IMR-90 (cell line): ENCODE measurements around the gene FOXL1. TPM values are rescaled to one million over a fixed set of nuclear protein-coding genes. Genes with fewer than 3 reads are reported as not detected.

Source experiments
- ATAC-seq: fragments of 200-7000 bp; cut with Tn5 transposase; 2 replicates; pipeline ENCODE4 v1.9.1; 2020; ENCODE audit warnings: low read depth, mild to moderate bottlenecking, moderate library complexity
- BruUV-seq: library from RNA; stranded (reverse); fragments of 400-500 nt; replicated peaks from 2 replicates; lab custom pipeline; 2021; lab: Mats Ljungman, UMichigan
- CTCF ChIA-PET: fragments of 300-600 bp; formaldehyde crosslinking; extraction: SDS; loops from one replicate; lab custom pipeline; 2021; ENCODE audit warnings: antibody characterized with exemption; lab: Yijun Ruan, JAX
- POLR2A ChIA-PET: fragments of 300-600 bp; sonication (Branson Sonifier 250); formaldehyde crosslinking; loops from one replicate; lab custom pipeline; 2022; ENCODE audit warnings: antibody characterized with exemption; ENCODE audit not compliant: unreplicated experiment; lab: Charles Lee
- DNase-seq: peaks from one replicate; pipeline ENCODE4 v3.0.0; 2013
- H2AFZ ChIP-seq: replicated peaks from 2 replicates; pipeline ENCODE3; 2013; ENCODE audit warnings: low read length, mild to moderate bottlenecking; ENCODE audit not compliant: poor library complexity
- H2AK5ac ChIP-seq: 2 replicates; pipeline ENCODE4 v1.6.1; 2013; ENCODE audit warnings: low read depth, low read length, inconsistent platforms
- H2AK9ac ChIP-seq: replicated peaks from 2 replicates; pipeline ENCODE3; 2013; ENCODE audit warnings: mild to moderate bottlenecking, low read depth, low read length, moderate library complexity; ENCODE audit not compliant: poor library complexity
- H2BK120ac ChIP-seq: 2 replicates; pipeline ENCODE4 v1.6.1; 2013; ENCODE audit warnings: low read depth, low read length, inconsistent platforms
- H2BK15ac ChIP-seq: 3 replicates; pipeline ENCODE4 v1.6.1; 2013; ENCODE audit warnings: low read depth, low read length, inconsistent platforms
- H2BK20ac ChIP-seq: 2 replicates; pipeline ENCODE4 v1.6.1; 2013; ENCODE audit warnings: low read depth, mild to moderate bottlenecking, inconsistent platforms, low read length, moderate library complexity
- H2BK5ac ChIP-seq: 2 replicates; pipeline ENCODE4 v1.6.1; 2013; ENCODE audit warnings: mild to moderate bottlenecking, low read depth, low read length, inconsistent platforms; ENCODE audit not compliant: poor library complexity, severe bottlenecking
- H3K14ac ChIP-seq: replicated peaks from 2 replicates; pipeline ENCODE4 v1.6.1; 2013; ENCODE audit warnings: low read depth, low read length, inconsistent platforms
- H3K18ac ChIP-seq: 2 replicates; pipeline ENCODE4 v1.6.1; 2013; ENCODE audit warnings: low read depth, low read length, control low read depth
- H3K23ac ChIP-seq: 2 replicates; pipeline ENCODE4 v1.6.1; 2013; ENCODE audit warnings: low read depth, low read length, inconsistent platforms
- H3K27ac ChIP-seq: 2 replicates; pipeline ENCODE4 v1.5.1; 2013; ENCODE audit warnings: mild to moderate bottlenecking, control low read depth, low read length; ENCODE audit not compliant: insufficient read depth
- H3K27me3 ChIP-seq: 2 replicates; pipeline ENCODE4 v1.6.1; 2013; ENCODE audit warnings: low read length; ENCODE audit not compliant: control insufficient read depth, insufficient read depth
- H3K36me3 ChIP-seq: 2 replicates; pipeline ENCODE4 v1.6.1; 2013; ENCODE audit warnings: low read length, mixed read lengths; ENCODE audit not compliant: control insufficient read depth, insufficient read depth
- H3K4ac ChIP-seq: 2 replicates; pipeline ENCODE4 v1.6.1; 2013; ENCODE audit warnings: low read depth, low read length, inconsistent platforms
- H3K4me1 ChIP-seq: 2 replicates; pipeline ENCODE4 v1.6.1; 2013; ENCODE audit warnings: low read length, mixed read lengths; ENCODE audit not compliant: control insufficient read depth, insufficient read depth
- H3K4me2 ChIP-seq: 2 replicates; pipeline ENCODE4 v1.6.1; 2013; ENCODE audit warnings: low read depth, mild to moderate bottlenecking, control low read depth, low read length, moderate library complexity
- H3K4me3 ChIP-seq: 2 replicates; pipeline ENCODE4 v1.5.1; 2013; ENCODE audit warnings: low read depth, mild to moderate bottlenecking, control low read depth, low read length, moderate library complexity; ENCODE audit not compliant: insufficient read depth
- H3K56ac ChIP-seq: 2 replicates; pipeline ENCODE4 v1.6.1; 2013; ENCODE audit warnings: low read length, inconsistent platforms; ENCODE audit not compliant: insufficient read depth; ENCODE audit errors: extremely low read depth
- H3K79me1 ChIP-seq, 2 experiments: 2 replicates each; pipeline ENCODE4 v1.6.1; 2013; ENCODE audit warnings: low read length in 2 of 2, inconsistent platforms in 1 of 2, low read depth in 1 of 2
- H3K9ac ChIP-seq: 2 replicates; pipeline ENCODE4 v1.6.1; 2013; ENCODE audit warnings: low read depth, low read length, control low read depth
- H3K9me1 ChIP-seq: 2 replicates; pipeline ENCODE4 v1.6.1; 2013; ENCODE audit warnings: low read length, inconsistent platforms; ENCODE audit not compliant: insufficient read depth
- H3K9me3 ChIP-seq: 2 replicates; pipeline ENCODE4 v1.6.1; 2013; ENCODE audit warnings: low read length; ENCODE audit not compliant: control insufficient read depth, insufficient read depth
- H4K20me1 ChIP-seq: 2 replicates; pipeline ENCODE4 v1.6.1; 2013; ENCODE audit warnings: low read length, inconsistent platforms; ENCODE audit not compliant: insufficient read depth
- H4K5ac ChIP-seq: 2 replicates; pipeline ENCODE4 v1.6.1; 2013; ENCODE audit warnings: mild to moderate bottlenecking, low read depth, low read length, control low read depth
- H4K8ac ChIP-seq, 2 experiments: 2 replicates each; pipeline ENCODE4 v1.6.1; 2013; ENCODE audit warnings: low read depth in 2 of 2, low read length in 2 of 2, control low read depth in 1 of 2, inconsistent platforms in 1 of 2
- H4K91ac ChIP-seq: 2 replicates; pipeline ENCODE4 v1.6.1; 2013; ENCODE audit warnings: low read depth, low read length, inconsistent platforms; ENCODE audit not compliant: insufficient read depth
- BHLHE40 ChIP-seq: fragments of 150-350 bp; IDR thresholded peaks from 2 replicates; pipeline ENCODE4 v1.6.1; 2016; ENCODE audit warnings: mild to moderate bottlenecking, low read depth, low read length
- CEBPB ChIP-seq: IDR thresholded peaks from 2 replicates; pipeline ENCODE4 v1.6.1; 2012; ENCODE audit warnings: low read depth, low read length, improper control_type of control experiment
- CHD1 ChIP-seq: IDR thresholded peaks from 2 replicates; pipeline ENCODE4 v1.6.1; 2012; ENCODE audit warnings: low read depth, low read length, improper control_type of control experiment
- FOS ChIP-seq: fragments of 150-350 bp; IDR thresholded peaks from 2 replicates; pipeline ENCODE4 v1.6.1; 2016; ENCODE audit warnings: low read depth, low read length
- MAZ ChIP-seq: IDR thresholded peaks from 2 replicates; pipeline ENCODE4 v1.6.1; 2012; ENCODE audit warnings: low read depth, mild to moderate bottlenecking, low read length, improper control_type of control experiment, moderate library complexity, borderline replicate concordance
- NFE2L2 ChIP-seq: fragments of 150-350 bp; IDR thresholded peaks from 2 replicates; pipeline ENCODE4 v1.6.1; 2016; ENCODE audit warnings: low read depth, mild to moderate bottlenecking, low read length
- POLR2A ChIP-seq: IDR thresholded peaks from 2 replicates; pipeline ENCODE4 v1.6.1; 2012; ENCODE audit warnings: mild to moderate bottlenecking, low read depth, low read length
- RAD21 ChIP-seq: IDR thresholded peaks from 2 replicates; pipeline ENCODE4 v1.6.1; 2012; ENCODE audit warnings: low read length, improper control_type of control experiment
- RCOR1 ChIP-seq: IDR thresholded peaks from 2 replicates; pipeline ENCODE4 v1.6.1; 2012; ENCODE audit warnings: mild to moderate bottlenecking, low read length, improper control_type of control experiment; ENCODE audit not compliant: insufficient replicate concordance
- RFX5 ChIP-seq: IDR thresholded peaks from 2 replicates; pipeline ENCODE4 v1.8.0; 2012; ENCODE audit warnings: low read depth, mild to moderate bottlenecking, low read length, moderate library complexity
- SMC3 ChIP-seq: fragments of 150-350 bp; IDR thresholded peaks from 2 replicates; pipeline ENCODE4 v1.6.1; 2016; ENCODE audit warnings: low read depth, mild to moderate bottlenecking, antibody characterized with exemption, low read length, moderate library complexity
- USF2 ChIP-seq: fragments of 150-350 bp; IDR thresholded peaks from 2 replicates; pipeline ENCODE4 v1.6.1; 2017; ENCODE audit warnings: mild to moderate bottlenecking, antibody characterized with exemption, low read length, low read depth
- WGBS, 2 experiments: methylation state at CpG; one replicate each; pipeline versions ENCODE4 v1.1.5 to v1.1.7; 2013; ENCODE audit warnings: missing lambda C conversion rate in 2 of 2; ENCODE audit not compliant: insufficient read length in 1 of 2; ENCODE audit errors: extremely low coverage in 2 of 2; 5-methylcytosine and 5-hydroxymethylcytosine counted together
- dilution Hi-C: fragments of 300-500 bp; cut with HindIII; formaldehyde crosslinking; loops from one replicate; pipeline ENCODE4 v1.14.3; 2018; ENCODE audit warnings: low sequenced_read_pairs; ENCODE audit not compliant: unreplicated experiment
- in situ Hi-C: fragments of 300-500 bp; cut with MboI; formaldehyde crosslinking; loops from 3 replicates; pipeline ENCODE4 v1.14.3; 2019; ENCODE audit warnings: low sequenced_read_pairs, inconsistent platforms, mixed read lengths
- intact Hi-C: fragments of 100-400 bp; cut with micrococcal nuclease; formaldehyde crosslinking; loops from 2 replicates; pipeline ENCODE4 v1.10.0; 2022
- polyA plus RNA-seq, 3 experiments: library from polyadenylated mRNA; depleted of rRNA; stranded (reverse); fragments of >200 nt; gene quantifications; 2 replicates each; pipeline ENCODE4 v1.2.3, GENCODE V29; 2012; ENCODE audit warnings: low replicate concordance in 1 of 3
- total RNA-seq: library from RNA; depleted of rRNA; stranded (reverse); fragments of >200 nt; gene quantifications from 2 replicates; pipeline ENCODE4 v1.2.3, GENCODE V29; 2012
- TF ChIP-seq, protein P1 (sequence below): fragments of 150-350 bp; IDR thresholded peaks from 2 replicates; pipeline ENCODE4 v1.6.1; 2016; ENCODE audit warnings: low read depth, mild to moderate bottlenecking, low read length, moderate library complexity, borderline replicate concordance
- TF ChIP-seq, protein P2 (sequence below): conservative IDR thresholded peaks from 2 replicates; pipeline ENCODE4 v1.5.1; 2012; ENCODE audit warnings: mild to moderate bottlenecking, low read depth, low read length, improper control_type of control experiment

The FOXL1 gene
- total and polyA plus RNA-seq, 2 of the 4 experiments (the other 2 are of a cell fraction), result 15.2 to 25.8 TPM

GRCh38 chr16:86536621-86537020 is 41.7 kb upstream of the FOXL1 start:
- intact Hi-C loops (no loop called here), dilution Hi-C loops (no loop called here), in situ Hi-C loops (no loop called here)
- Histone ChIP-seq H3K4me2 (no peak overlapping the region), H4K8ac (no peak overlapping the region), H3K9me3 (no peaks in the 10 kb centered on the region), H4K91ac (no peak overlapping the region), H2AFZ (no peak overlapping the region), H3K36me3 (peaks cover 39% of the 10 kb centered on the region), H2AK9ac (no peak overlapping the region), H3K9ac (no peak overlapping the region), H2BK15ac (no peak overlapping the region), H3K27ac (no peak overlapping the region), H3K18ac (no peak overlapping the region), H3K79me1 (no peaks in the 10 kb centered on the region), H3K23ac (no peak overlapping the region), H2BK20ac (no peak overlapping the region), H3K9me1 (no peaks in the 10 kb centered on the region), H3K14ac (no peak overlapping the region), H3K4me3 (no peak overlapping the region), H2BK5ac (no peak overlapping the region), H2BK120ac (no peak overlapping the region), H3K56ac (no peak overlapping the region), H3K4me1 (no peaks in the 10 kb centered on the region), H3K4ac (no peak overlapping the region), H2AK5ac (no peak overlapping the region), H4K20me1 (no peaks in the 10 kb centered on the region), H3K27me3 (no peaks in the 10 kb centered on the region), H4K5ac (no peak overlapping the region)
- ATAC-seq (no peak), DNase-seq (no peak)
- no TSS peak for BruUV-seq
- POLR2A ChIA-PET, result no interaction called here
- 96% methylated on average over 7 of the region's 17 CpGs; no CpG with 5 or more reads in 1 of the 2 experiments for WGBS, 2 experiments
- TF ChIP-seq USF2, result no peak
- TF ChIP-seq NFE2L2, result no peak
- no peak for TF ChIP-seq POLR2A
- no peak for TF ChIP-seq FOS
- TF ChIP-seq, protein P1, sequence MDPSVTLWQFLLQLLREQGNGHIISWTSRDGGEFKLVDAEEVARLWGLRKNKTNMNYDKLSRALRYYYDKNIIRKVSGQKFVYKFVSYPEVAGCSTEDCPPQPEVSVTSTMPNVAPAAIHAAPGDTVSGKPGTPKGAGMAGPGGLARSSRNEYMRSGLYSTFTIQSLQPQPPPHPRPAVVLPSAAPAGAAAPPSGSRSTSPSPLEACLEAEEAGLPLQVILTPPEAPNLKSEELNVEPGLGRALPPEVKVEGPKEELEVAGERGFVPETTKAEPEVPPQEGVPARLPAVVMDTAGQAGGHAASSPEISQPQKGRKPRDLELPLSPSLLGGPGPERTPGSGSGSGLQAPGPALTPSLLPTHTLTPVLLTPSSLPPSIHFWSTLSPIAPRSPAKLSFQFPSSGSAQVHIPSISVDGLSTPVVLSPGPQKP, result no peak
- no peak for TF ChIP-seq BHLHE40
- TF ChIP-seq CHD1, result no peak
- TF ChIP-seq, protein P2, sequence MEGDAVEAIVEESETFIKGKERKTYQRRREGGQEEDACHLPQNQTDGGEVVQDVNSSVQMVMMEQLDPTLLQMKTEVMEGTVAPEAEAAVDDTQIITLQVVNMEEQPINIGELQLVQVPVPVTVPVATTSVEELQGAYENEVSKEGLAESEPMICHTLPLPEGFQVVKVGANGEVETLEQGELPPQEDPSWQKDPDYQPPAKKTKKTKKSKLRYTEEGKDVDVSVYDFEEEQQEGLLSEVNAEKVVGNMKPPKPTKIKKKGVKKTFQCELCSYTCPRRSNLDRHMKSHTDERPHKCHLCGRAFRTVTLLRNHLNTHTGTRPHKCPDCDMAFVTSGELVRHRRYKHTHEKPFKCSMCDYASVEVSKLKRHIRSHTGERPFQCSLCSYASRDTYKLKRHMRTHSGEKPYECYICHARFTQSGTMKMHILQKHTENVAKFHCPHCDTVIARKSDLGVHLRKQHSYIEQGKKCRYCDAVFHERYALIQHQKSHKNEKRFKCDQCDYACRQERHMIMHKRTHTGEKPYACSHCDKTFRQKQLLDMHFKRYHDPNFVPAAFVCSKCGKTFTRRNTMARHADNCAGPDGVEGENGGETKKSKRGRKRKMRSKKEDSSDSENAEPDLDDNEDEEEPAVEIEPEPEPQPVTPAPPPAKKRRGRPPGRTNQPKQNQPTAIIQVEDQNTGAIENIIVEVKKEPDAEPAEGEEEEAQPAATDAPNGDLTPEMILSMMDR, result no peak
- no peak for TF ChIP-seq SMC3
- no peak for TF ChIP-seq RAD21
- TF ChIP-seq MAZ, result no peak
- no peak for TF ChIP-seq CEBPB
- TF ChIP-seq RFX5, result no peak
- TF ChIP-seq RCOR1, result no peak
- CTCF ChIA-PET, result no interaction called here
